NCI-H345 treated with DMSO at 0.1 percent for 48 hours (cell line): ENCODE results near the gene PGBD2.
"Not testable (repeated sequence)": the region's sequence is repeated elsewhere in the genome, so short reads cannot be mapped to it uniquely, and the experiment has no call there.

ENCODE experiments used
- DNase-seq: peaks from one replicate; lab custom pipeline; 2025; ENCODE audit not compliant: unreplicated experiment; lab: John Stamatoyannopoulos, UW

PGBD2 gene

GRCh38 chr1:248924696-248925532, 18.9 kb downstream of the PGBD2 start:
- peak; percentile 33 for DNase-seq

DNA sequence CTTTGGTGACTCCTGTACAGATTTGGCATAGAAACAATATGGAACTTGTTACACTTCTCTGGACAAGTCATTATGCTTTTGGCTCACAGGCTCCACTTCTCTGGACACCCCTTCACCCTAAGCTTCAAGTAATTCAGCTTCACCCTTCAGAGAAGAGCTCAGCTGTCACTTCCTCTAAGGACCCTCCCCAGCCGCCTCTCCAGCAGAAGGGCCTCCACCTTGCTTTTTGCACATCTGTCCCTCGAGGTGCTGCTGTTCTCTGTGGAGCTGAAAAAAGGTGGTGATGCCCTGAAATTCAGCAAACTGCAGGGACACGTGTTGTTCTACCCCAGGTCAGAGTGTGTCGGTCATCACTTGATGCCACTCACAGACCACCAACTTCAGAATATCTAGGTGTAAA, 19.8 kb downstream of the PGBD2 start:
- DNase-seq: not testable (repeated sequence)

- no peak for DNase-seq
These were observed 20.6 kb downstream of the PGBD2 start for GRCh38 chr1:248926401-248927182.

DNA sequence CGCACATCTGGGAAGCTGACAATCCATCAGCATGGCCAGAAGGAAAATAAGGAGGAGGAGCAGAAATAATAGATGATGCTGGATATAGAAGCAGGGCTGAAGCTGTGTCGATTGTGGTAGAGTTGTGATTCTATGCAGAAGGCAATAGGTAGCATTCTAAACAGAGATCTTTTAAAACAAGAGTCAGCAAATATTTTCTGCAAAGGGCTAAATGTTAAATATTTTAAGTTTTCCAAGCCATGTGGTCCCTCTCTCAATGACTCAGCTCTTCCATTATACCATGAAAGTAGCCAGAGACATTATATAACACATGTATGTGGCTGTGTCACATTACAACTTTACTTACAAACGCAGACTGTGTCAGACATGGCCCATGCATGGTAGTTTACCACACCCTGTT, 21.2 kb downstream of the PGBD2 start:
- not testable (repeated sequence) for DNase-seq

- DNase-seq: not testable (repeated sequence)
These were observed 22.1 kb downstream of the PGBD2 start for GRCh38 chr1:248928122-248928521.

DNA sequence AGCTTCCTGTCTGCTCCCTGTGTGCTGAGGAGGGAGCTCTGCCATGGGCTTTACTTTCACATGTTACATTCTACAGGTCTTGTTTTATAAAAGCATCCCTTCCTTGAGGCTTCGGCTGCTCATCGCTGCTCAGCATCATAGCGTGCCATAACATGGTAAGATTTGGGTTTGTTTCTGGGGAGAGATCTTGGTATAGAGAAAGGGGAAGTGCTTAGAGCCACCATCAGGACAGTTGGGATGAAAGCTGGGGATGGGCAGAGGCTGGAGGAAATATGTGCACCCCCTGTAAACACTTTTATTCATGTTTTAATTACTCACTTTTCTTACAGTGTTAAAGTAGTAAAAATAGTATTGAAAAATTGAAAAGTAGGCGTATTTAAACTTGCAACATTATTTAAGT, 24.0 kb downstream of the PGBD2 start:
- DNase-seq: not testable (repeated sequence)

DNA sequence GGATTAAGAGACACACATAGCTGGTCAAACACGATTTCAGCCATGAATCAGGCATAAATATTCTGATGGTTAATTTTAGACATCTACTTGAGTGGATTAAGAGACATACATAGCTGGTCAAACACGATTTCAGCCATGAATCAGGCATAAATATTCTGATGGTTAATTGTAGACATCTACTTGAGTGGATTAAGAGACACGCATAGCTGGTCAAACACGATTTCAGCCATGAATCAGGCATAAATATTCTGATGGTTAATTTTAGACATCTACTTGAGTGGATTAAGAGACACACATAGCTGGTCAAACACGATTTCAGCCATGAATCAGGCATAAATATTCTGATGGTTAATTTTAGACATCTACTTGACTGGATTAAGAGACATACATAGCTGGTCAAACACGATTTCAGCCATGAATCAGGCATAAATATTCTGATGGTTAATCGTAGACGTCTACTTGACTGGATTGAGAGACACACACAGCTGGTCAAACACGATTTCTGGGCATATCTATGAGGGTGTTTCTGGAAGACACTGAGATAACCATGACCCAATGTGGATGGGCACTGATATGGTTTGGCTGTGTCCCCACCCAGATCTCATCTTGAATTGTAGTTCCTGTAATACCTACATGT, 32.3 kb downstream of the PGBD2 start:
- not testable (repeated sequence) for DNase-seq

- DNase-seq: not testable (repeated sequence)
These were observed 38.3 kb downstream of the PGBD2 start for GRCh38 chr1:248944134-248944999.

DNA sequence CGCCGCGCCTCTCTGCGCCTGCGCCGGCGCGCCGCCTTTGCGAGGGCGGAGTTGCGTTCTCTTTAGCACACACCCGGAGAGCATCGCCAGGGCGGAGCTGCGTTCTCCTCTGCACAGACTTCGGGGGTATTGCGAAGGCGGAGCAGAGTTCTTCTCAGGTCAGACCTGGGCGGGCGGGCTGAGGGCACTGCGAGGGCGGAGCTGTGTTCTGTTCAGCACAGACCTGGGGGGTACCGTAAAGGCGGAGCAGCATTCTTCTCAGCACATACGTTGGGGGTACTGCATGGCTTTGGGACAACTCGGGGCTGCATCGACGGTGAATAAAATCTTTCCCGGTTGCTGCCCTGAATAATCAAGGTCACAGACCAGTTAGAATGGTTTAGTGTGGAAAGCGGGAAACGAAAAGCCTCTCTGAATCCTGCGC, 39.0 kb downstream of the PGBD2 start:
- DNase-seq: not testable (repeated sequence)

GRCh38 chr1:248945453-248945852, 39.4 kb downstream of the PGBD2 start:
- not testable (repeated sequence) for DNase-seq

DNA sequence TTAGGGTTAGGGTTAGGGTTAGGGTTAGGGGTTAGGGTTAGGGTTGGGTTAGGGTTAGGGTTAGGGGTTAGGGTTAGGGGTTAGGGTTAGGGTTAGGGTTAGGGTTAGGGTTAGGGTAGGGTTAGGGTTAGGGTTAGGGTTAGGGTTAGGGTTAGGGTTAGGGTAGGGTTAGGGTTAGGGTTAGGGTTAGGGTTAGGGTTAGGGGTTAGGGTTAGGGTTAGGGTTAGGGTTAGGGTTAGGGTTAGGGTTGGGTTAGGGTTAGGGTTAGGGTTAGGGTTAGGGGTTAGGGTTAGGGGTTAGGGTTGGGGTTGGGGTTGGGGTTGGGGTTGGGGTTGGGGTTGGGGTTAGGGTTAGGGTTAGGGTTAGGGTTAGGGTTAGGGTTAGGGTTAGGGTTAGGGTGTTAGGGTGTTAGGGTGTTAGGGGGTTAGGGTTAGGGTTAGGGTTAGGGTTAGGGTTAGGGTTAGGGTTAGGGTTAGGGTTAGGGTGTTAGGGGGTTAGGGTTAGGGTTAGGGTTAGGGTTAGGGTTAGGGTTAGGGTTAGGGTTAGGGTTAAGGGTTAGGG, 39.9 kb downstream of the PGBD2 start:
- not testable (repeated sequence) for DNase-seq
